Smooth muscle cell (in vitro differentiated cells): Measurements from ENCODE around the gene PDE6A. TPM values are rescaled to one million over a fixed set of nuclear protein-coding genes. Genes with fewer than 3 reads are reported as not detected.
"Not testable (repeated sequence)": the region's sequence is repeated elsewhere in the genome, so short reads cannot be mapped to it uniquely, and the experiment has no call there.

Source experiments
- DNase-seq: peaks from one replicate; lab custom pipeline; 2025; ENCODE audit not compliant: unreplicated experiment; lab: John Stamatoyannopoulos, UW
- H2AFZ ChIP-seq: fragments of 200-600 bp; sonication (generic); 2 replicates; pipeline ENCODE4 v1.6.0; 2016; ENCODE audit warnings: antibody characterized with exemption, low read depth, mild to moderate bottlenecking
- H3F3A ChIP-seq: fragments of 200-600 bp; sonication (generic); 2 replicates; pipeline ENCODE4 v1.6.0; 2017; ENCODE audit warnings: antibody characterized with exemption, low read depth
- H3K27ac ChIP-seq: fragments of 200-600 bp; sonication (generic); 2 replicates; pipeline ENCODE4 v1.5.1; 2016; ENCODE audit warnings: low read depth, mild to moderate bottlenecking
- H3K27me3 ChIP-seq: fragments of 200-600 bp; sonication (generic); 2 replicates; pipeline ENCODE4 v1.6.1; 2016; ENCODE audit warnings: low read depth, mild to moderate bottlenecking
- H3K36me3 ChIP-seq: fragments of 200-600 bp; sonication (generic); 2 replicates; pipeline ENCODE4 v1.5.1; 2016; ENCODE audit warnings: low read depth
- H3K4me1 ChIP-seq: fragments of 200-600 bp; sonication (generic); 2 replicates; pipeline ENCODE4 v1.5.1; 2016; ENCODE audit warnings: low read depth
- H3K4me2 ChIP-seq: fragments of 200-600 bp; sonication (generic); 2 replicates; pipeline ENCODE4 v1.6.0; 2016; ENCODE audit warnings: mild to moderate bottlenecking
- H3K4me3 ChIP-seq: fragments of 200-600 bp; sonication (generic); 2 replicates; pipeline ENCODE4 v1.5.1; 2016; ENCODE audit warnings: mild to moderate bottlenecking
- H3K79me2 ChIP-seq: fragments of 200-600 bp; sonication (generic); 2 replicates; pipeline ENCODE4 v1.6.0; 2016; ENCODE audit warnings: low read depth, mild to moderate bottlenecking
- H3K9ac ChIP-seq: fragments of 200-600 bp; sonication (generic); 2 replicates; pipeline ENCODE4 v1.6.0; 2016; ENCODE audit warnings: low read depth
- H3K9me3 ChIP-seq: fragments of 200-600 bp; sonication (generic); replicated peaks from 2 replicates; pipeline ENCODE4 v1.5.1; 2016; ENCODE audit warnings: low read depth
- H4K20me1 ChIP-seq: fragments of 200-600 bp; sonication (generic); 2 replicates; pipeline ENCODE4 v1.6.0; 2016; ENCODE audit warnings: low read depth
- CTCF ChIP-seq: fragments of 200-600 bp; sonication (generic); IDR thresholded peaks from 2 replicates; pipeline ENCODE4 v1.5.1; 2017; ENCODE audit warnings: borderline replicate concordance, mild to moderate bottlenecking, antibody characterized with exemption; ENCODE audit not compliant: insufficient read depth, poor library complexity, severe bottlenecking
- WGBS: methylation state at CpG from one replicate; pipeline ENCODE4 v1.1.7; 2016; ENCODE audit warnings: low lambda C conversion rate; 5-methylcytosine and 5-hydroxymethylcytosine counted together
- polyA plus RNA-seq: library from polyadenylated mRNA; unstranded; fragments of >200 nt; fragmentation: Nextera tagmentation; extraction: Ambion mirVana; gene quantifications from 2 replicates; pipeline ENCODE4 v1.2.1, GENCODE V29; 2016
- total RNA-seq: library from RNA; depleted of rRNA; stranded (reverse); fragments of >200 nt; gene quantifications from 2 replicates; pipeline ENCODE4 v1.2.3, GENCODE V29; 2014

PDE6A gene
- total and polyA plus RNA-seq, 2 experiments from 2014 or later, result 0.05 TPM; not detected in 1

DNA sequence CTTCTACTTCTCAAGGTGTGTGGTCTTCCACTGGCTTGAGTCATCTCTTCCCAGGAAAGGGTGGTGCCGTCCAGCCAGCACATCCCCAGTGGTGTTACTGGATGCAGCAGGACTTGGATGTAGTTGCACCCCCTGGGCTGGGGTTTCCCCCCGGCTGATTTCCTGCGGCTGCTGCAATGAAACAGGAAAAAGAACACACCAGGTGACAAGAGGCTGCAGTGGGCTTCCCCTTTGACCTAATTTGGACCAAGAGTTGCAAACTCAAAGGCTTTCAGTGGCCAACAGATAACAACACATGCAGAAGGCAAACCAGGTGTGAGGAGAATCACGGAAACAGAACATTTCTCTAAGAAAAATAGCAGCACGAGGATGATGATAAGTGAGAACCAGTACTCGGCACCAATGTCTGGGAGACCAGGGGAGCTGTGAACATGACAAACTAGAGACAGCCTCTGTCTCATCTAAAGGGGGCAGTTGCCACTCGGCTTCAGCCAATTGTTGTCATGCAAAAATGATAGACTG lies 83.7 kb downstream of the PDE6A start:
- WGBS, result 73% methylated on average over 7 of the region's 7 CpGs
- no peaks in the 10 kb centered on the region for H3K27me3 ChIP-seq

DNA sequence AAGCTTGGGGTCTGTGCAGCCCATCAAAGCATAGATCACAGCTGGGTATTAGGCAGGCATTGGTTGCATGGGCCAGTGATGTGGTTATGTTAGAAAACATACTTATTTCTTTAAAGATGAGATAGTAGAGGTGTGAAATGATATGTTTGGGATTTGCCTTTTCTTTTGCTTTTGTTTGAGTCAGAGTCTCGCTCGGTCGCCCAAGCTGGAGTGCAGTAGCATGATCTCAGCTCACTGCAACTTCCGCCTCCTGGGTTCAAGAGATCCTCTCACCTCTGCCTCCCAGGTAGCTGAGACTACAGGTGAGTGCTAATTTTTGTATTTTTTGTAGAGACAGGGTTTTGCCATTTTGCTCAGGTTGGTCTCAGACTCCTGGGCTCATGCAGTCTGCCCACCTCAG lies 84.8 kb downstream of the PDE6A start:
- H3K9ac ChIP-seq, result no peak overlapping the region
- H3K4me3 ChIP-seq, result no peak overlapping the region
- DNase-seq, result no peak
- no peaks in the 10 kb centered on the region for H3K9me3 ChIP-seq
- H4K20me1 ChIP-seq, result no peaks in the 10 kb centered on the region
- H3K4me2 ChIP-seq, result no peak overlapping the region
- no peak overlapping the region for H2AFZ ChIP-seq
- no peaks in the 10 kb centered on the region for H3F3A ChIP-seq
- no peaks in the 10 kb centered on the region for H3K27me3 ChIP-seq
- no peaks in the 10 kb centered on the region for H3K4me1 ChIP-seq
- no peak overlapping the region for H3K27ac ChIP-seq
- no peaks in the 10 kb centered on the region for H3K79me2 ChIP-seq
- H3K36me3 ChIP-seq, result no peaks in the 10 kb centered on the region
- WGBS, result 99% methylated on average over 4 of the region's 4 CpGs
- no peak for TF ChIP-seq CTCF

More for the DNA sequence above, 83.7 kb downstream of the PDE6A start:
- Histone ChIP-seq H4K20me1 (no peaks in the 10 kb centered on the region), H3K4me3 (no peak overlapping the region), H3F3A (no peaks in the 10 kb centered on the region), H3K9ac (no peak overlapping the region), H3K9me3 (no peaks in the 10 kb centered on the region), H2AFZ (no peak overlapping the region), H3K4me1 (no peaks in the 10 kb centered on the region), H3K36me3 (no peaks in the 10 kb centered on the region), H3K27ac (no peak overlapping the region), H3K4me2 (no peak overlapping the region), H3K79me2 (no peaks in the 10 kb centered on the region)
- no peak for DNase-seq
- TF ChIP-seq CTCF, result no peak

- DNase-seq, H3K36me3 ChIP-seq, H3K27ac ChIP-seq, H3K27me3 ChIP-seq, H3F3A ChIP-seq, H3K4me2 ChIP-seq, H4K20me1 ChIP-seq, H3K4me3 ChIP-seq, H3K9ac ChIP-seq, H3K79me2 ChIP-seq, H2AFZ ChIP-seq, H3K4me1 ChIP-seq, H3K9me3 ChIP-seq: not testable (repeated sequence)
- WGBS, result 97% methylated on average over 5 of the region's 6 CpGs
Observed at GRCh38 chr5:149858481-149858880, 86.1 kb downstream of the PDE6A start.

DNA sequence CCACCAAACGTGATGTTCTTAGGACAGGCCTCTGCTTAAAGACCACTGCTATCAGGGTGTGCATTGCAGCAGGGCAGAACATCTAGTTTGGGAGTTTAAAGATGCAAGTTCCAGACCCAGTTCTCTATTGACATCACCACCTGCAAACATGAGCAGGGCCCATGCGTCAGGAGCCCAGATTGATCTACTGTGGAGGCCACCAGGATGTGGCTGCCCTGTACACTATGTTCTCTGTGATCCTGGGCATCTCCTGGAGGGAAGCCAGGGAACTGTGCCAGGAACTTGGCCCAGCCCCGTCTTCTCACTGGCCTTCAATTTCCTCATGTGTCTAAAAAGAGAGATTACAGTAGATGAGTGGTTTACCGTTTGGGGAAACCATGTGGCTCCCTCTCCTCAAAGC lies 87.1 kb downstream of the PDE6A start:
- Histone ChIP-seq H2AFZ (no peak overlapping the region), H3K4me2 (no peak overlapping the region), H3K27me3 (no peaks in the 10 kb centered on the region), H3K79me2 (no peaks in the 10 kb centered on the region), H4K20me1 (no peaks in the 10 kb centered on the region), H3K4me3 (no peak overlapping the region), H3K27ac (no peak overlapping the region), H3K36me3 (no peaks in the 10 kb centered on the region), H3K4me1 (no peaks in the 10 kb centered on the region), H3F3A (no peaks in the 10 kb centered on the region), H3K9ac (no peak overlapping the region), H3K9me3 (no peaks in the 10 kb centered on the region)
- 71% methylated on average over 4 of the region's 4 CpGs for whole genome bisulfite sequencing
- no peak for DNase-seq
- TF ChIP-seq CTCF, result no peak
